HepG2 (cell line): ENCODE data around the gene OR4C45. TPM values are rescaled to one million over a fixed set of nuclear protein-coding genes. Genes with fewer than 3 reads are reported as not detected.
"Not testable (repeated sequence)": the region's sequence is repeated elsewhere in the genome, so short reads cannot be mapped to it uniquely, and the experiment has no call there.

Experiments
- ATAC-seq: fragments of 200-7000 bp; cut with Tn5 transposase; 3 replicates; pipeline ENCODE4 v1.9.1; 2020; ENCODE audit warnings: mild to moderate bottlenecking, moderate library complexity
- BruUV-seq: library from RNA; stranded (reverse); fragments of 400-500 nt; replicated peaks from 2 replicates; lab custom pipeline; 2021; lab: Mats Ljungman, UMichigan
- CTCF ChIA-PET: fragments of 300-600 bp; formaldehyde crosslinking; extraction: SDS; loops from one replicate; lab custom pipeline; 2021; ENCODE audit warnings: low total read pairs, inconsistent platforms, low intra/inter-chr PET ratio; lab: Yijun Ruan, JAX
- POLR2A ChIA-PET: fragments of 350-600 bp; sonication (Branson Sonifier 250); formaldehyde crosslinking; loops from one replicate; lab custom pipeline; 2020; ENCODE audit warnings: antibody characterized with exemption, inconsistent platforms; lab: Yijun Ruan, JAX
- DNase-seq: peaks from one replicate; pipeline ENCODE4 v3.0.0-alpha.2; 2015; ENCODE audit warnings: low spot score
- FAIRE-seq: peaks from 3 replicates; lab custom pipeline; 2011; peaks lifted over from hg19 to GRCh38; lab: Jason Lieb, UNC
- H2AFZ ChIP-seq: one replicate; pipeline ENCODE4 v1.6.1; 2011; ENCODE audit warnings: low read length, inconsistent platforms
- H3K27ac ChIP-seq: fragments of 300-600 bp; 3 replicates; pipeline ENCODE4 v1.8.0; 2011; ENCODE audit warnings: mixed run types, mild to moderate bottlenecking, mixed read lengths, low read length, inconsistent platforms; ENCODE audit not compliant: insufficient read depth; ENCODE audit errors: extremely low read length
- H3K27me3 ChIP-seq, 2 experiments: fragments of 200-600 bp in 1 of 2; 2 replicates in 1 of 2; 3 replicates in 1 of 2; pipeline versions ENCODE4 v1.6.0 to v1.8.0; 2011; ENCODE audit warnings: low read length in 2 of 2, mild to moderate bottlenecking in 2 of 2, moderate library complexity in 2 of 2, inconsistent platforms in 1 of 2; ENCODE audit not compliant: insufficient read depth in 2 of 2, control insufficient read depth in 1 of 2
- H3K36me3 ChIP-seq, 2 experiments: fragments of 200-600 bp in 1 of 2; replicated peaks in 1 of 2; 2 replicates in 1 of 2; 3 replicates in 1 of 2; pipeline versions ENCODE4 v1.5.1 to v1.8.0; 2011; ENCODE audit warnings: low read length in 2 of 2, inconsistent platforms in 1 of 2; ENCODE audit not compliant: insufficient read depth in 2 of 2, control insufficient read depth in 1 of 2
- H3K4me1 ChIP-seq: 2 replicates; pipeline ENCODE4 v1.5.1; 2012; ENCODE audit warnings: low read length, inconsistent platforms; ENCODE audit not compliant: insufficient read depth
- H3K4me2 ChIP-seq: 2 replicates; pipeline ENCODE4 v1.6.0; 2011; ENCODE audit warnings: low read depth, low read length, inconsistent platforms
- H3K4me3 ChIP-seq, 3 experiments: fragments of 200-600 bp in 1 of 3; sonication (generic), shearing (Covaris generic) in 1 of 3; replicated peaks in 1 of 3; 2 replicates each; pipeline ENCODE4 v1.5.1; 2011 to 2016; ENCODE audit warnings: low read length in 3 of 3, inconsistent platforms in 2 of 3, low read depth in 2 of 3, mild to moderate bottlenecking in 2 of 3, control low read depth in 1 of 3, mixed read lengths in 1 of 3; ENCODE audit not compliant: insufficient read depth in 1 of 3
- H3K79me2 ChIP-seq: one replicate; pipeline ENCODE4 v1.6.1; 2011; ENCODE audit warnings: low read length, inconsistent platforms; ENCODE audit not compliant: insufficient read depth
- H3K9ac ChIP-seq: 2 replicates; pipeline ENCODE4 v1.6.0; 2011; ENCODE audit warnings: mild to moderate bottlenecking, low read depth, low read length, inconsistent platforms; ENCODE audit not compliant: insufficient read depth
- H3K9me3 ChIP-seq: 2 replicates; pipeline ENCODE4 v1.5.1; 2012; ENCODE audit warnings: mild to moderate bottlenecking, low read length
- H4K20me1 ChIP-seq: 2 replicates; pipeline ENCODE4 v1.6.0; 2011; ENCODE audit warnings: inconsistent platforms, mild to moderate bottlenecking, low read length, moderate library complexity; ENCODE audit not compliant: insufficient read depth
- ASH2L ChIP-seq: fragments of 300-600, 200-600 bp; sonication (generic); IDR thresholded peaks from 2 replicates; pipeline ENCODE4 v1.7.0; 2017; ENCODE audit warnings: low read depth, mild to moderate bottlenecking, moderate library complexity, mixed read lengths, low read length; ENCODE audit not compliant: insufficient read length
- ATF7-NPFF ChIP-seq: sonication (generic); formaldehyde crosslinking; IDR thresholded peaks from 2 replicates; pipeline ENCODE4 v1.8.1; 2023; ENCODE audit warnings: mild to moderate bottlenecking, low read depth, missing genetic modification reagents, moderate library complexity
- CHD2 ChIP-seq: IDR thresholded peaks from 2 replicates; pipeline ENCODE4 v1.6.1; 2011; ENCODE audit warnings: low read depth, low read length, improper control_type of control experiment
- FOXA1 ChIP-seq, 2 experiments: fragments of 450-650 bp in 1 of 2; sonication (generic) in 1 of 2; formaldehyde crosslinking in 1 of 2; IDR thresholded peaks; 2 replicates each; pipeline versions ENCODE4 v1.4.0 to v1.6.1; 2016 to 2020; ENCODE audit warnings: missing genetic modification reagents in 1 of 2
- HOXA5 ChIP-seq: sonication (generic); formaldehyde crosslinking; IDR thresholded peaks from 2 replicates; pipeline ENCODE4 v1.4.0; 2020; ENCODE audit warnings: missing genetic modification reagents
- MXD4 ChIP-seq: IDR thresholded peaks from 2 replicates; pipeline ENCODE4 v1.6.1; 2016; ENCODE audit warnings: mild to moderate bottlenecking, missing biosample characterization, missing genetic modification reagents
- NFRKB ChIP-seq: fragments of 450-650 bp; IDR thresholded peaks from 2 replicates; pipeline ENCODE4 v1.6.1; 2017
- ZFP36L1 ChIP-seq: sonication (generic); formaldehyde crosslinking; IDR thresholded peaks from 2 replicates; pipeline ENCODE4 v1.8.0; 2022; ENCODE audit warnings: mild to moderate bottlenecking, missing genetic modification reagents, moderate library complexity
- ZFP36L2 ChIP-seq: sonication (generic); formaldehyde crosslinking; IDR thresholded peaks from 2 replicates; pipeline ENCODE4 v1.4.0; 2020; ENCODE audit warnings: missing genetic modification reagents
- ZNF10 ChIP-seq: sonication (generic); formaldehyde crosslinking; IDR thresholded peaks from 2 replicates; pipeline ENCODE4 v1.4.0; 2020; ENCODE audit warnings: mild to moderate bottlenecking, low read depth, missing genetic modification reagents, borderline replicate concordance
- ZNF3 ChIP-seq: IDR thresholded peaks from 2 replicates; pipeline ENCODE4 v1.7.0; 2017; ENCODE audit warnings: inconsistent platforms
- ZNF326 ChIP-seq: sonication (generic); formaldehyde crosslinking; IDR thresholded peaks from 2 replicates; pipeline ENCODE4 v1.4.0; 2020; ENCODE audit warnings: missing genetic modification reagents, borderline replicate concordance
- ZNF331 ChIP-seq: sonication (generic); formaldehyde crosslinking; IDR thresholded peaks from 2 replicates; pipeline ENCODE4 v1.4.0; 2020; ENCODE audit warnings: missing genetic modification reagents
- ZNF703 ChIP-seq: sonication (generic); formaldehyde crosslinking; IDR thresholded peaks from 2 replicates; pipeline ENCODE4 v1.5.1; 2020; ENCODE audit warnings: missing genetic modification reagents, mild to moderate bottlenecking, moderate library complexity, borderline replicate concordance
- ZNF775 ChIP-seq: sonication (generic); formaldehyde crosslinking; IDR thresholded peaks from 2 replicates; pipeline ENCODE4 v1.4.0; 2020; ENCODE audit warnings: missing genetic modification reagents, mild to moderate bottlenecking, moderate library complexity, borderline replicate concordance
- WGBS: methylation state at CpG from one replicate; pipeline ENCODE4 v1.1.6; 2017; ENCODE audit warnings: low lambda C conversion rate; 5-methylcytosine and 5-hydroxymethylcytosine counted together
- in situ Hi-C: cut with HindIII; loops from 2 replicates; pipeline ENCODE4 v1.10.0; 2017; ENCODE audit warnings: low pct_unique_long_range_greater_than_20kb; ENCODE audit not compliant: extremely low pct_ligation_motif_present
- intact Hi-C: fragments of 100-400 bp; cut with micrococcal nuclease; formaldehyde crosslinking; loops from one replicate; pipeline ENCODE4 v1.10.0; 2022; ENCODE audit not compliant: unreplicated experiment
- polyA plus RNA-seq, 8 experiments: library from polyadenylated mRNA; depleted of rRNA in 3 of 8; stranded (reverse) in 7 of 8; unstranded in 1 of 8; fragments of >200 nt; fragmentation: Illumina TruSeq in 4 of 8; extraction: Trizol in 4 of 8; gene quantifications; 2 replicates each; pipeline versions ENCODE4 v1.2.1 to v1.2.3, GENCODE V29; 2011 to 2016; ENCODE audit warnings: low read depth in 4 of 8, missing spikeins in 1 of 8, mixed read lengths in 1 of 8; ENCODE audit not compliant: insufficient read depth in 1 of 8
- total RNA-seq, 5 experiments: library from RNA; depleted of rRNA; stranded (reverse); fragments of >200 nt; fragmentation: Illumina TruSeq; extraction: Trizol; gene quantifications; 2 replicates each; pipeline ENCODE4 v1.2.3, GENCODE V29; 2016; ENCODE audit warnings: low read depth in 1 of 5
- TF ChIP-seq, protein P1 (sequence below): sonication (generic); formaldehyde crosslinking; IDR thresholded peaks from 2 replicates; pipeline ENCODE4 v1.4.0; 2020; ENCODE audit warnings: missing genetic modification reagents
- TF ChIP-seq, protein P2 (sequence below): IDR thresholded peaks from 2 replicates; pipeline ENCODE4 v1.6.1; 2016; ENCODE audit warnings: missing compliant biosample characterization, missing genetic modification reagents, borderline replicate concordance

OR4C45 gene
- total and polyA plus RNA-seq, 2 of the 13 experiments (the other 11 are each of a cell fraction or from before 2014, with no cell fraction given) = not detected

DNA sequence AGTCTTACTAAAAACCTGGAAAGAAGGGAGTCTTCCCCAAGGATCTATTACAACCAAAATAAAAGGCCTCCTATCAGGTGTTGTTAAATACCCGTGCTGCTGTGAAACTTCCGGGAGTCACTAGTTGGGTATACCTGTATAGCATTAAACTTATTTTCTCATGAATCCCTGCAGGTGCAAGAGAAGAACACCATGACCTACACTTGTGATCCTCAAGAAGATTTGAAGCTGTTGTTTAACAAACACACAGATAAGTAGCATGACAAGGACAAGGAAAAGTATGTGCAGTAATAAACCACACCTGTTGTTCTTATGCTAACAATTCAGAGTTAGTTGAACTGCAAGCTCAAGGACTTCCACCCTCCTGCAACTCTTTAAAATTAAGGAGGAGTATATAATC, 12.0 kb downstream of the OR4C45 start:
- FAIRE-seq = no peak
- POLR2A ChIA-PET = no interaction called here

DNA sequence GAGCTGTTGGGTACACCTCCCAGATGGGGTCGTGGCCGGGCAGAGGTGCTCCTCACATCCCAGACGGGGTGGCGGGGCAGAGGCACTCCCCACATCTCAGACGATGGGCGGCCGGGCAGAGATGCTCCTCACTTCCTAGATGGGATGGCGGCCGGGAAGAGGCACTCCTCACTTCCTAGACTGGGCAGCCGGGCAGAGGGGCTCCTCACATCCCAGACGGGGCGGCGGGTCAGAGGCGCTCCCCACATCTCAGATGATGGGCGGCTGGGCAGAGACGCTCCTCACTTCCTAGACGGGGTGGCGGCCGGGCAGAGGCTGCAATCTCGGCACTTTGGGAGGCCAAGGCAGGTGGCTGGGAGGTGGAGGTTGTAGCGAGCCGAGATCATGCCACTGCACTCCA, 30.4 kb downstream of the OR4C45 start:
- H3K4me2 ChIP-seq, H3K27me3 ChIP-seq, ATAC-seq, H3K36me3 ChIP-seq, BruUV-seq, H3K9ac ChIP-seq, H3K4me3 ChIP-seq, FAIRE-seq, DNase-seq, in situ Hi-C loops, POLR2A ChIA-PET, H2AFZ ChIP-seq, intact Hi-C loops, H3K27ac ChIP-seq, H3K4me1 ChIP-seq, H4K20me1 ChIP-seq, H3K79me2 ChIP-seq, CTCF ChIA-PET: not testable (repeated sequence)
- WGBS = 36% methylated on average over 12 of the region's 22 CpGs
- H3K9me3 ChIP-seq = peaks cover 35% of the 10 kb centered on the region

More for the DNA sequence above, 12.0 kb downstream of the OR4C45 start:
- 0% methylated on average over 2 of the region's 2 CpGs for WGBS
- Histone ChIP-seq H3K27ac (no peak overlapping the region), H3K27me3 (no peaks in the 10 kb centered on the region), H3K4me1 (no peaks in the 10 kb centered on the region), H3K9ac (no peak overlapping the region), H3K79me2 (no peaks in the 10 kb centered on the region), H2AFZ (no peak overlapping the region), H3K4me2 (no peak overlapping the region), H3K36me3 (no peaks in the 10 kb centered on the region), H3K9me3 (peaks cover 13% of the 10 kb centered on the region), H4K20me1 (no peaks in the 10 kb centered on the region), H3K4me3 (no peak overlapping the region)
- no peak for ATAC-seq
- CTCF ChIA-PET = no interaction called here
- DNase-seq = no peak
- BruUV-seq = no TSS peak
- intact Hi-C loops = no loop called here
- no peak for TF ChIP-seq ZNF326
- no peak for TF ChIP-seq HOXA5 (CRISPR knock-in tag)
- TF ChIP-seq CHD2 = no peak
- TF ChIP-seq ATF7-NPFF (CRISPR knock-in tag) = no peak
- no peak for TF ChIP-seq MXD4
- no peak for TF ChIP-seq ZNF775 (CRISPR knock-in tag)
- TF ChIP-seq, protein P1, sequence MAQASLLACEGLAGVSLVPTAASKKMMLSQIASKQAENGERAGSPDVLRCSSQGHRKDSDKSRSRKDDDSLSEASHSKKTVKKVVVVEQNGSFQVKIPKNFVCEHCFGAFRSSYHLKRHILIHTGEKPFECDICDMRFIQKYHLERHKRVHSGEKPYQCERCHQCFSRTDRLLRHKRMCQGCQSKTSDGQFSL = no peak
- TF ChIP-seq, protein P2, sequence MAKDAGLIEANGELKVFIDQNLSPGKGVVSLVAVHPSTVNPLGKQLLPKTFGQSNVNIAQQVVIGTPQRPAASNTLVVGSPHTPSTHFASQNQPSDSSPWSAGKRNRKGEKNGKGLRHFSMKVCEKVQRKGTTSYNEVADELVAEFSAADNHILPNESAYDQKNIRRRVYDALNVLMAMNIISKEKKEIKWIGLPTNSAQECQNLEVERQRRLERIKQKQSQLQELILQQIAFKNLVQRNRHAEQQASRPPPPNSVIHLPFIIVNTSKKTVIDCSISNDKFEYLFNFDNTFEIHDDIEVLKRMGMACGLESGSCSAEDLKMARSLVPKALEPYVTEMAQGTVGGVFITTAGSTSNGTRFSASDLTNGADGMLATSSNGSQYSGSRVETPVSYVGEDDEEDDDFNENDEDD (CRISPR knock-in tag) = no peak
- no peak for TF ChIP-seq ZNF10 (CRISPR knock-in tag)
- no peak for TF ChIP-seq FOXA1 (IDR thresholded peaks at IDR 0.05)
- TF ChIP-seq FOXA1 (CRISPR knock-in tag; IDR thresholded peaks at IDR 0.05) = no peak
- TF ChIP-seq ZNF3 (CRISPR knock-in tag) = no peak
- no peak for TF ChIP-seq ASH2L
- no peak for TF ChIP-seq NFRKB
- TF ChIP-seq ZNF703 = no peak
- no peak for TF ChIP-seq ZFP36L1 (CRISPR knock-in tag)
- no peak for TF ChIP-seq ZNF331
- TF ChIP-seq ZFP36L2 (CRISPR knock-in tag) = no peak
- in situ Hi-C loops = no loop called here
